K562 (cell line): Measurements from ENCODE around the gene IQCM. TPM values are rescaled to one million over a fixed set of nuclear protein-coding genes. Genes with fewer than 3 reads are reported as not detected.

Experiments
- ATAC-seq: fragments of 200-7000 bp; cut with Tn5 transposase; 3 replicates; pipeline ENCODE4 v1.9.1; 2020; ENCODE audit warnings: moderate library complexity
- BruUV-seq: library from RNA; stranded (reverse); fragments of 400-500 nt; replicated peaks from 2 replicates; lab custom pipeline; 2021; lab: Mats Ljungman, UMichigan
- CTCF ChIA-PET: fragments of 300-600 bp; formaldehyde crosslinking; extraction: SDS; loops from one replicate; lab custom pipeline; 2021; ENCODE audit warnings: low intra/inter-chr PET ratio; lab: Yijun Ruan, JAX
- POLR2A ChIA-PET: fragments of 300-600, 350-650 bp; sonication (Branson Sonifier 250); formaldehyde crosslinking; extraction: SDS; loops from one replicate; lab custom pipeline; 2021; ENCODE audit warnings: antibody characterized with exemption, inconsistent platforms; lab: Yijun Ruan, JAX
- DNase-seq, 4 experiments: peaks; one replicate each; pipeline versions ENCODE4 v3.0.0 to v3.0.0-alpha.2; 2011 to 2018; ENCODE audit warnings: low spot score in 3 of 4, mixed read lengths in 3 of 4; ENCODE audit errors: extremely low read depth in 1 of 4
- FAIRE-seq: peaks from 2 replicates; lab custom pipeline; 2011; peaks lifted over from hg19 to GRCh38; lab: Jason Lieb, UNC
- H2AFZ ChIP-seq: 2 replicates; pipeline ENCODE4 v1.6.0; 2011; ENCODE audit warnings: low read depth, low read length, control low read depth, inconsistent platforms
- H3K27ac ChIP-seq: fragments of 200-600 bp; 3 replicates; pipeline ENCODE4 v1.8.0; 2011; ENCODE audit warnings: low read depth, mild to moderate bottlenecking, control low read depth, inconsistent platforms, low read length, moderate library complexity, mixed read lengths; ENCODE audit errors: extremely low read depth
- H3K27me3 ChIP-seq, 2 experiments: fragments of 300-600 bp in 1 of 2; 2 replicates in 1 of 2; 3 replicates in 1 of 2; pipeline versions ENCODE4 v1.6.0 to v1.8.0; 2011; ENCODE audit warnings: inconsistent platforms in 2 of 2, low read length in 2 of 2, mild to moderate bottlenecking in 1 of 2, mixed read lengths in 1 of 2, moderate library complexity in 1 of 2; ENCODE audit not compliant: control insufficient read depth in 2 of 2, insufficient read depth in 2 of 2
- H3K36me3 ChIP-seq: fragments of 300-600 bp; 3 replicates; pipeline ENCODE4 v1.8.0; 2011; ENCODE audit warnings: mild to moderate bottlenecking, low read length, inconsistent platforms; ENCODE audit not compliant: control insufficient read depth, insufficient read depth
- H3K4me1 ChIP-seq, 2 experiments: fragments of 200-600 bp in 1 of 2; replicated peaks in 1 of 2; 2 replicates in 1 of 2; 3 replicates in 1 of 2; pipeline versions ENCODE4 v1.5.1 to v1.8.0; 2011; ENCODE audit warnings: inconsistent platforms in 2 of 2, low read length in 2 of 2, mild to moderate bottlenecking in 1 of 2, mixed read lengths in 1 of 2, moderate library complexity in 1 of 2; ENCODE audit not compliant: control insufficient read depth in 2 of 2, insufficient read depth in 2 of 2
- H3K4me2 ChIP-seq: 2 replicates; pipeline ENCODE4 v1.6.1; 2011; ENCODE audit warnings: low read length, control low read depth, inconsistent platforms, mixed read lengths; ENCODE audit not compliant: insufficient read depth
- H3K4me3 ChIP-seq: fragments of 200-600 bp; sonication (generic), shearing (Covaris generic); 2 replicates; pipeline ENCODE4 v1.5.1; 2016; ENCODE audit warnings: control low read depth, inconsistent platforms
- H3K79me2 ChIP-seq: fragments of 200-600 bp; 3 replicates; pipeline ENCODE4 v1.8.0; 2011; ENCODE audit warnings: low read length, inconsistent platforms; ENCODE audit not compliant: control insufficient read depth, insufficient read depth
- H3K9ac ChIP-seq, 2 experiments: 2 replicates each; pipeline versions ENCODE4 v1.6.0 to v1.6.1; 2011; ENCODE audit warnings: low read depth in 2 of 2, low read length in 2 of 2, control low read depth in 1 of 2, inconsistent platforms in 1 of 2, mild to moderate bottlenecking in 1 of 2, mixed read lengths in 1 of 2; ENCODE audit not compliant: insufficient read depth in 1 of 2
- H3K9me1 ChIP-seq: one replicate; pipeline ENCODE4 v1.6.0; 2011; ENCODE audit warnings: inconsistent platforms, mild to moderate bottlenecking, low read length, moderate library complexity; ENCODE audit not compliant: control insufficient read depth, insufficient read depth
- H3K9me3 ChIP-seq: replicated peaks from 2 replicates; pipeline ENCODE4 v1.5.1; 2011; ENCODE audit warnings: low read depth, low read length, inconsistent platforms; ENCODE audit not compliant: control insufficient read depth, insufficient read depth
- H4K20me1 ChIP-seq: replicated peaks from 2 replicates; pipeline ENCODE4 v1.6.1; 2011; ENCODE audit warnings: low read length, inconsistent platforms, mixed read lengths; ENCODE audit not compliant: control insufficient read depth, insufficient read depth
- AFF1 ChIP-seq, 2 experiments: fragments of 450-650 bp; IDR thresholded peaks; 2 replicates each; pipeline ENCODE4 v1.6.1; 2018; ENCODE audit warnings: mild to moderate bottlenecking in 2 of 2, low read depth in 1 of 2; ENCODE audit not compliant: partially characterized antibody in 2 of 2
- CAMTA2 ChIP-seq: fragments of 250-450 bp; sonication (Bioruptor Pico); conservative IDR thresholded peaks from 2 replicates; pipeline ENCODE4 v1.5.1; 2022
- CREM ChIP-seq: IDR thresholded peaks from 2 replicates; pipeline ENCODE4 v1.6.1; 2014; ENCODE audit warnings: antibody characterized with exemption, low read depth
- ELF4 ChIP-seq: fragments of 450-650 bp; formaldehyde crosslinking; IDR thresholded peaks from 2 replicates; pipeline ENCODE4 v1.4.0; 2022; ENCODE audit warnings: missing genetic modification characterization
- MBD2 ChIP-seq: sonication (generic); IDR thresholded peaks from 2 replicates; pipeline ENCODE4 v1.6.1; 2016; ENCODE audit warnings: low read depth, borderline replicate concordance
- POLR2B ChIP-seq: fragments of 450-650 bp; IDR thresholded peaks from 2 replicates; pipeline ENCODE4 v1.6.1; 2018; ENCODE audit warnings: low read depth; ENCODE audit not compliant: partially characterized antibody
- TAF1 ChIP-seq: IDR thresholded peaks from 2 replicates; pipeline ENCODE4 v1.6.1; 2011; ENCODE audit warnings: mild to moderate bottlenecking, low read length, moderate library complexity; ENCODE audit not compliant: insufficient read depth, control insufficient read depth, severe bottlenecking; ENCODE audit errors: extremely low read depth
- TBL1XR1 ChIP-seq, 2 experiments: IDR thresholded peaks; 2 replicates each; pipeline ENCODE4 v1.6.1; 2012; ENCODE audit warnings: improper control_type of control experiment in 2 of 2, low read length in 2 of 2, mild to moderate bottlenecking in 1 of 2
- TFE3 ChIP-seq: fragments of 450-650 bp; formaldehyde crosslinking; IDR thresholded peaks from 2 replicates; pipeline ENCODE4 v1.4.0; 2020; ENCODE audit warnings: mild to moderate bottlenecking, mixed read lengths
- ZBTB33 ChIP-seq: sonication (generic); formaldehyde crosslinking; IDR thresholded peaks from 2 replicates; pipeline ENCODE4 v1.8.1; 2023; ENCODE audit warnings: mild to moderate bottlenecking, missing genetic modification reagents
- ZNF12 ChIP-seq: sonication (generic); formaldehyde crosslinking; IDR thresholded peaks from 2 replicates; pipeline ENCODE4 v1.4.0; 2020; ENCODE audit warnings: mild to moderate bottlenecking, missing genetic modification reagents
- ZNF146 ChIP-seq: IDR thresholded peaks from one replicate; pipeline ENCODE4 v1.6.1; 2018; ENCODE audit warnings: missing compliant biosample characterization; ENCODE audit not compliant: unreplicated experiment
- ZNF324 ChIP-seq: fragments of 250-450 bp; sonication (Bioruptor Pico); IDR thresholded peaks from 2 replicates; pipeline ENCODE4 v1.4.0; 2020; ENCODE audit warnings: mild to moderate bottlenecking
- ZNF431 ChIP-seq: sonication (generic); formaldehyde crosslinking; IDR thresholded peaks from 2 replicates; pipeline ENCODE4 v1.8.0; 2022; ENCODE audit warnings: mild to moderate bottlenecking, missing genetic modification reagents
- ZNF696 ChIP-seq: fragments of 250-450 bp; sonication (Bioruptor Pico); conservative IDR thresholded peaks from 2 replicates; pipeline ENCODE4 v1.4.0; 2020; ENCODE audit warnings: mild to moderate bottlenecking, moderate library complexity
- ZNF699 ChIP-seq: fragments of 250-450 bp; sonication (Bioruptor Pico); IDR thresholded peaks from 2 replicates; pipeline ENCODE4 v1.8.0; 2021; ENCODE audit warnings: mild to moderate bottlenecking, moderate library complexity; ENCODE audit not compliant: insufficient replicate concordance
- in situ Hi-C: fragments of 300-500 bp; cut with MboI; formaldehyde crosslinking; loops from 4 replicates; pipeline ENCODE4 v1.15.0; 2018; ENCODE audit warnings: inconsistent platforms, mixed read lengths
- intact Hi-C: fragments of 100-400 bp; cut with micrococcal nuclease; formaldehyde crosslinking; loops from 2 replicates; pipeline ENCODE4 v1.14.2; 2022
- polyA plus RNA-seq, 8 experiments: library from polyadenylated mRNA; depleted of rRNA in 4 of 8; stranded (reverse) in 5 of 8; unstranded in 3 of 8; fragments of >200 nt; fragmentation: Nextera tagmentation in 2 of 8; fragmentation: Illumina TruSeq in 1 of 8; extraction: Ambion mirVana in 2 of 8; extraction: Trizol in 1 of 8; gene quantifications; 2 replicates each; pipeline versions ENCODE4 v1.2.1 to v1.2.3, GENCODE V29; 2011 to 2014; ENCODE audit warnings: inconsistent platforms in 1 of 8, missing spikeins in 1 of 8
- total RNA-seq, 7 experiments: library from RNA; depleted of rRNA in 6 of 7; stranded (reverse); fragments of >200 nt in 6 of 7; fragmentation: Illumina TruSeq in 2 of 7; extraction: Trizol in 2 of 7; gene quantifications; 2 replicates each; pipeline versions ENCODE4 v1.2.1 to v1.2.3, GENCODE V29; 2011 to 2021; ENCODE audit warnings: low replicate concordance in 1 of 7

IQCM gene
- total and polyA plus RNA-seq, 9 of the 15 experiments (the other 6 are each of a cell fraction or from before 2014, with no cell fraction given), result not detected

GRCh38 chr4:149793459-149793858, 22.2 kb downstream of the IQCM start:
- H3K27me3 ChIP-seq, result no peaks in the 10 kb centered on the region
- H3K9me3 ChIP-seq, result no peaks in the 10 kb centered on the region; the same call in 1 of the 2 replicates
- DNase-seq (no peak), FAIRE-seq (no peak), ATAC-seq (no peak)
- ChIA-PET POLR2A (no interaction called here), CTCF (no interaction called here)
- H3K4me3 ChIP-seq, result no peak overlapping the region
- H3K9ac ChIP-seq, result no peak overlapping the region
- H3K4me1 ChIP-seq, result no peaks in the 10 kb centered on the region
- H3K9me1 ChIP-seq, result no peaks in the 10 kb centered on the region
- intact Hi-C loops, result no loop called here
- no peaks in the 10 kb centered on the region for H3K79me2 ChIP-seq
- H3K27ac ChIP-seq, result no peak overlapping the region
- TF ChIP-seq ELF4 (CRISPR knock-in tag), result no peak
- no peak for TF ChIP-seq ZNF324
- TF ChIP-seq AFF1 (IDR thresholded peaks at IDR 0.05; ENCODE audit: low read depth in 1 of 2, partially characterized antibody in 2 of 2), result no peak
- TF ChIP-seq CREM, result no peak
- TF ChIP-seq ZNF431 (CRISPR knock-in tag), result no peak
- no peak for TF ChIP-seq ZNF146
- TF ChIP-seq TFE3 (CRISPR knock-in tag), result no peak
- no peak for TF ChIP-seq ZBTB33 (CRISPR knock-in tag)
- no peak for TF ChIP-seq CAMTA2 (CRISPR knock-in tag)
- TF ChIP-seq ZNF12 (CRISPR knock-in tag), result no peak
- no peak for TF ChIP-seq POLR2B
- no peak for TF ChIP-seq TBL1XR1 (IDR thresholded peaks at IDR 0.05; ENCODE audit: low read length in 2 of 2)
- no peak for TF ChIP-seq TAF1
- no peak for TF ChIP-seq ZNF696 (CRISPR knock-in tag)
- TF ChIP-seq MBD2, result no peak
- TF ChIP-seq ZNF699, result no peak
- H2AFZ ChIP-seq, result no peak overlapping the region
- H4K20me1 ChIP-seq, result no peaks in the 10 kb centered on the region
- BruUV-seq, result no TSS peak
- no peaks in the 10 kb centered on the region for H3K36me3 ChIP-seq
- no peak overlapping the region for H3K4me2 ChIP-seq
- in situ Hi-C loops, result no loop called here
